Urothelium cell line (cell line): Measurements from ENCODE around the gene KRTAP5-9.
"Not testable (repeated sequence)": the region's sequence is repeated elsewhere in the genome, so short reads cannot be mapped to it uniquely, and the experiment has no call there.

Experiments used
- DNase-seq: peaks from one replicate; pipeline ENCODE4 v3.0.0; 2011; ENCODE audit warnings: low spot score, mixed read lengths
- FAIRE-seq: peaks from 2 replicates; lab custom pipeline; 2011; peaks lifted over from hg19 to GRCh38; lab: Jason Lieb, UNC

Gene KRTAP5-9

DNA sequence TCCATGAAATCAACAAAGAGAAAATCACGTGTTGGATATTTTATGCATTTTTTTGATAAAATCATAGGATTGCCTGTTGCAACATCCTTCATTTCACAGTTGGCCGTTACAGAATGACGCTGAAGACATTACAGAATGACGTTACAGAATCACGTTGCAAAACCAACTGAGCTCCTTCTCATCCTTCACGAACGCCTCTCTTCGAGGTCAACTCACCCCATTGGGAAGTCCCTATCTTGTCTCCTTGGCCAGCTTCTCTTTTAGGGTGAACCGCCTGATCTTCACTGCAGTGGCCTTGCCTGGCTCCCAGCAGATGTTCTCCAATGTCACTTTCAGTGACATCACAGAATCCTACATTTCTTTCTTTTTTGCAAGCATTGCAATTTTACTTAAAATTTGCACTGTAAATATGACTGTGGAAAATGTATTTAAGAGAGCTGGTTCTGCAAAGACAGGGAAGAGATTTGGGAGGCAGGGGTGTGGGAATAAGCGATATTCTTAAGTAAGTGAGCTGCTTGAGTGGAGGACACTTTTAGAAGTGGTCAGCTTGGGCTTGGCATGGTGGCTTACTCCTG, 16.1 kb upstream of the KRTAP5-9 start:
- no peak for FAIRE-seq

DNA sequence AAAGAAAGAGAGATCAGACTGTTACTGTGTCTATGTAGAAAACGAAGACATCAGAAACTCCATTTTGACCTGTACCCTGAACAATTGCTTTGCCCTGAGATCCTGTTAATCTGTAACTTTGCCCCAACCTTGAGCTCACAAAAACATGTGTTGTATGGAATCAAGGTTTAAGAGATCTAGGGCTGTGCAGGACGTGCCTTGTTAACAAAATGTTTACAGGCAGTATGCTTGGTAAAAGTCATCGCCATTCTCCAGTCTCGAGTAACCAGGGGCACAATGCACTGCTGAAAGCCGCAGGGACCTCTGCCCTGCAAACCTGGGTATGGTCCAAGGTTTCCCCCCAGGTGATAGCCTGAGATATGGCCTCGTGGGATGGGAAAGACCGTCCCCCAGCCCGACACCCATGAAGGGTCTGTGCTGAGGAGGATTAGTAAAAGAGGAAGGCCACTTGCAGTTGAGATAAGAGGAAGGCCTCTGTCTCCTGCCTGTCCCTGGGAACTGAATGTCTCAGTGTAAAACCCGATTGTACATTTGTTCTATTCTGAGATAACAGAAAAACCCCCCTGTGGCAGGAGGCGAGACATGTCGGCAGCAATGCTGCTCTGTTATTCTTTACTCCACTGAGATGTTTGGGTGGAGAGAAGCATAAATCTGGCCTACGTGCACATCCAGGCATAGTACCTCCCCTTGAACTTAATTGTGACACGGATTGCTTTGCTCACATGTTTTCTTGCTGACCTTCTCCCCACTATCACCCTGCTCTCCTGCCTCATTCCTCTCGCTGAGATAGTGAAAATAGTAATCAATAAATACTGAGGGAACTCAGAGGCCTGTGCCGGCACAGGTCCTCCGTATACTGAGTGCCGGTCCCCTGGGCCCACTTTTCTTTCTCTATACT, 13.3 kb upstream of the KRTAP5-9 start:
- not testable (repeated sequence) for FAIRE-seq, DNase-seq

More for the DNA sequence above, 16.1 kb upstream of the KRTAP5-9 start:
- DNase-seq = no peak

DNA sequence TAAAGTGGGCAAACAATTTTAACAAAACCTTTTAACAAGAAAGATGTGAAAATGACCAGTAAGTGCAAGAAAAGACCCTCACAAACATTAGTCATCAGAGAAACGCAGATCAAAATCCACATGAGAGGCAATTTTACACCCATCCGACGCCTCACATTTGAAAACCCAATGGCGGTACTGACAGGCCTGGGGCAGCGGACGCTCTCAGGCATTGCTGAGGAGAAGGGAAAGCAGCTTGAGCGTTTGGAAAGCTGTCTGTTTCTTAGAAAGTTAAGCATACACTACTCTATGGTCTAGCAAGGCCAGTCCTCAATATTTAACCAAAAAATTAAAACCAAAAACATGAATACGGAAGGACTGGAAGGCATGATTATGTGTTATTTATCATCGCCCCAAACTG, 12.4 kb upstream of the KRTAP5-9 start:
- no peak for FAIRE-seq

DNA sequence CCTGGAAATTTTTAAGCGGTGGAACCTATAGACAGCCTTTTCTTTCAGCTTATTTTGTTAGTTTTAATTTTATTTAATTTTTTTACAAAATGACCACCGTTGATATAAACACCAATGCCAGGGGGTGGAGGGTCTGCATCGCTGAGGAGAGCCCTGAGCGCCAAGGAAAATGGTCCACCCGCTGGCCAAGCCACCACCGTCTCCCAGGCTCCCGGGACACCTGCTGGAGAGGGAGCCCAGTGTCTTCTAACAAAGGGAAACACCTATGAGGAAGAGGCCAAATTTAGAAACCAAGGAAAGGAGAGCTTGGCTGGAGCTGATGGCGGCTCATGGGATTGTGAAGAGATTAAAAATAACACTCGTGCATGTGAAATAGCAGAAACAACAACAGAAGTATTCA, 10.7 kb upstream of the KRTAP5-9 start:
- no peak for FAIRE-seq
- no peak for DNase-seq

More for the DNA sequence above, 12.4 kb upstream of the KRTAP5-9 start:
- no peak for DNase-seq

DNA sequence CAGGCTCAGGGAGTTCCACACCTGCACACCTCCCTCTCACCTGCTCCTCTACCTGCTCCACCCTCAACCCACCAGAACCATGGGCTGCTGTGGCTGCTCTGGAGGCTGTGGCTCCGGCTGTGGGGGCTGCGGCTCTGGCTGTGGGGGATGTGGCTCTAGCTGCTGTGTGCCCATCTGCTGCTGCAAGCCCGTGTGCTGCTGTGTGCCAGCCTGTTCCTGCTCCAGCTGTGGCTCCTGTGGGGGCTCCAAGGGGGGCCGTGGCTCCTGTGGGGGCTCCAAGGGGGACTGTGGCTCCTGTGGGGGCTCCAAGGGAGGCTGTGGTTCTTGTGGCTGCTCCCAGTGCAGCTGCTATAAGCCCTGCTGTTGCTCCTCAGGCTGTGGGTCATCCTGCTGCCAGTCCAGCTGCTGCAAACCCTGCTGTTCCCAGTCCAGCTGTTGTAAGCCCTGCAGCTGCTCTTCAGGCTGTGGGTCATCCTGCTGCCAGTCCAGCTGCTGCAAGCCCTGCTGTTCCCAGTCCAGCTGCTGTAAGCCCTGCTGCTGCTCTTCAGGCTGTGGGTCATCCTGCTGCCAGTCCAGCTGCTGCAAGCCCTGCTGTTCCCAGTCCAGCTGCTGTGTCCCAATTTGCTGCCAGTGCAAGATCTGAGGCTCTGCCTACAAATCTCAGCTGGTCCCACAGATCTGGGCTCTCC, 10.1 kb upstream of the KRTAP5-9 start, which contains the start of gene KRTAP5-8:
Gene KRTAP5-8, plus strand, starts transcription at position 49 of the 689 bp plus-strand sequence. Its CDS starts 31 bp downstream, at position 80.
- FAIRE-seq, DNase-seq: not testable (repeated sequence)

DNA sequence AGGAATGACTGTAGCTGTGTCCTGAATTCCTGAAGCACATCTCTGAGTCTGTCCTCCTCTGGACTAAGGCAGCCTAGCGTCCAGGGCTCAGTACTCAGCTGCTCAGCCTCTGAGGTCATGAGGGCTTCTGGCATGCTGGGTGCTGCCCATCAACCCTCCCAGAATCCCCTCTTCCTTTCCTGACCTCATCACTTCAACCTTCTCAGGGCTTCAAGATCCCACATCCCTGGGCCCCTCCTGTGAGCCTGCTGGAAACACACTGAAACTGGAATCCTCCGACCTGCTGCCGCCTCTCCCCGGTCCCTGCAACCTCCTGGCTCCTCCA, 9.6 kb upstream of the KRTAP5-9 start:
- FAIRE-seq = no peak
- no peak for DNase-seq

DNA sequence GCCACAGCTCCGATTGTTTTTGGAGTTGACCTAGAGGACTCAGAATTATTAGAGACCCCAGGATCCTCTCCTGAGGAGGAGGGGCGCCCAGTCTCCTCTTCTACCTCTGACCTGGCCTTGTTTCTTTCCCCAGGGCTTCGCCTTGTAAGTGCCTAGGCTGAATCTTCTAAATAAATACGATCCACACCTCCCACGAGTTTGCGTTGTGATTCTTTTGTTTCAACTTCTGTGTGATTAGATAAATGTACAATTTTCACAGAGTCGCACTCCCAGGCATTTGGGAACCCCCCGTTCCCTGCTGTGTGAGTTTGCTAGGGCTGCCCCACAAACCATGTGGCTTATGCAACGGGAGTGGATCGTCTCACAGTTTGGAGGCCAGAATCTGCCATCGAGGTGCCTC, 9.2 kb upstream of the KRTAP5-9 start:
- FAIRE-seq (no peak), DNase-seq (no peak)

DNA sequence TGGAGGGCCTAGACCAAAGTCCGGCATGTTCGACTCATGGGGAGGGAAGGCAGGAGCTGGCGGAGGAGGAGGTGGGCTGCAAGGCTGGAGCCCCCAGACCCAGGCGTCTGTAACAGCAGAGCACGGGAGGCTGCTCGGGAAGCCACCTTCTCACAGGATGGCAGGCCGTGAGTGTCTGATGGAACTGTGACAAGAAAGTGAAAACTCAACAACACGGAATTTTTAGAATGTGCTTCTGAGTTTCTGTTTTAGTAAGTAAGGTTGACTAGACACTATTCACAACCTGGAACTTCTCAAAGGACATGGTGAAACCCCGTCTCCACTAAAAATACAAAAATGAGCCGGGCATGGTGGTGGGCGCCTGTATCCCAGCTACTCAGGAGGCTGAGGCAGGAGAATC, 8.2 kb upstream of the KRTAP5-9 start:
- DNase-seq, FAIRE-seq: not testable (repeated sequence)

DNA sequence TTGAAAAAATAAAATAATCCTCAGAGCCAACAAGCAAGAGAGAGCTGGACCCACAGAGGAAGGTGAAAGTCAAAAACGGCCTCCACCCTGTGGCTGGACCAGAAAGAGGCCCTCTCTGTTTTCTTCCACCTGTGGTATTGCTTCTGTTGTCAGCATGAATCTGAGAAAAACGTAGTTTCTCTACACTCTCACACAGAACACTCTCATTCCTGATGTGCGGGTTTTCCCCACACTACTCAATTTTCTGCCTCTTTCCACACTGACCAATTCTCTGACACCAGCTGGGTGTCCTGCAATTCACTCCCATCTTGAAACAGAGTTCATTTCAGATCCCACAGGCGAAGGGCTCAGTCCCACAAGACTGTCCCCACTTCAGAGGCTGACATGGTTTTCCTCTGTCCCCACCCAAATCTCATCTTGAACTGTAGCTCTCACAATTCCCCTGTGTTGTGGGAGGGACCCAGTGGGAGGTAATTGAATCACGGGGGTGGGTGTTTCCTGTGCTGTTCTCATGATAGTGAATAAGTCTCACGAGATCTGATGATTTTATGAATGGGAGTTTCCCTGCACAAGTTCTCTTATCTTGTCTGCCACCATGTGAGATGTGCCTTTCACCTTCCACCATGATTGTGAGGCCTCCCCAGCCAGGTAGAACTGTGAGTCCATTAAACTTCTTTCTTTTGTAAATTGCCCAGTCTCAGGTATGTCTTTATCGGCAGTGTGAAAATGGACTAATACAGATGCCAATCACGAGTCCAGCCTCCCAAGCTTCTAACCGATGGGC, 7.5 kb upstream of the KRTAP5-9 start:
- DNase-seq, FAIRE-seq: not testable (repeated sequence)

DNA sequence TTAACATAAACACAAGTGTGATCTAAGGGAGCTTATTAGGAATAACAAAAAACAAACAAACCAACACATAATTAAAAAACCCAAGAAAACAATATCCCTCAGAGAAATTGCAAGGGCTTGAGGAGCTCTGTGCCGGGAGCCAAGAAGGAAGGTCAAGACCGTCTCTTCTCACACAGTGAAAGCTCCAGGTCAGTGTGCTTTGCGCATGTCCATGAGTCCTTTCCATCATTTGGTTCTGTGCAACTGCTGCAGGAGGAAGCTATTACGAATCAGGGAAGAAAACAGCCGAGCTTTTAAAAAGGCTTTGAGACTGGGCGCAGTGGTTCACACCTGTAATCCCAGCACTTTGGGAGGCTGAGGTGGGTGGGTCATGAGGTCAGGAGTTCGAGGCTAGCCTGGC, 5.8 kb upstream of the KRTAP5-9 start:
- DNase-seq (no peak), FAIRE-seq (no peak)

DNA sequence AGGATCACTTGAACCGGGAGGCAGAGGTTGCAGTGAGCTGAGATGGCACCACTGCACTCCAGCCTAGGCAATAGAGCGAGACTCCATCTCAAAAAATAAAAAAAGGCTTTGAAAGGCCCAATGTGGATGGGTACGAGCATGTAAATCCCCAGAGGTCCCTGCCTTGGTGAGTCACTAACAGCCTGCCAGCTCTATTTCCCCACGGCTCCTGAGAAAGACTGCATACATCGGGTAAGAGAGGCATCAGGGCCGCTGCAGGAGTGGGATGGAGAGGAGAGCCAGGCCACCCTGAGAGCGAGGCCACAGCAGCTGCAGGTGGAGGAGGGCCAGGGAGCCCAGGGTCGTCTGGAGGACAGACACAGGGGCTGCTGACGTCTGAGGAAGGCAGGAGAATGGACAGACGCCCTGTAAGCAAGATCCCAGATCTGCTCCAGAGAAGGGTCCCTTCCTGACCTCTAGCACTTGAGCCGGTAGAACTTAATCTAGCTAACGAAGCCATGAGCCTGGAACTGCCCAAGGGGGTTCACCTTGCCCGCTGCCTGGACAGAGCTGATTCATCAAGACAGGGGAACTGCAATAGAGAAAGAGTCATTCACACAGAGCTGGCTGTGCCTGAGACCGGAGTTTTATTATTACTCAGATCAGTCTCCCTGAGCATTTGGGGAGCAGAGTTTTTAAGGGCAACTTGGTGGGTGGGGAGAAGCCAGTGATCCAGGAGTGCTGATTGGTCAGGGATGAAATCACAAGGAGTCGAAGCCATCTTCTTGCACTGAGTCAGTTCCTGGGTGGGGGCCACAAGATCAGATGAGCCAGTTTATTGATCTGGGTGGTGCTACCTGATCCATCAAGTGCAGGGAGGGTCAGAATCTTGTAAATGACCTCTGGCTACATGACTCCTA, 5.1 kb upstream of the KRTAP5-9 start:
- DNase-seq (no peak), FAIRE-seq (no peak)

DNA sequence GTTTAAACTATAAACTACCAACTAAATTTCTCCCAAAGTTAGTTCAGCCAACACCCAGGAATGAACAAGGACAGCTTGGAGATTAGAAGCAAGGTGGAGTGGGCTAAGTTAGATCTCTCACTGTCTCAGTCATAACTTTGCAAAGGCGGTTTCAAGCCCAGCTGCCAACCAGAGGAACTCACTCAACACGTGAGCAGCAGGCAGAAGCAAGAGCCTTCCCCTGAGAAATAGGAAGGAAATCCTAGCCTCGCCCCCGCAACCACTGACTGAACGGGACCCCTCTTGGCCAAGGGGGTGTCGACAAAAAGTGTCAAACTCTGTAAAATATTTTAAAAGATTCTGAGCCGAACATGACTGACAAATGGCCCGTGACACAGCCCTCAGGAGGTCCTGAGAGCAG, 4.4 kb upstream of the KRTAP5-9 start:
- no peak for FAIRE-seq
- no peak for DNase-seq

DNA sequence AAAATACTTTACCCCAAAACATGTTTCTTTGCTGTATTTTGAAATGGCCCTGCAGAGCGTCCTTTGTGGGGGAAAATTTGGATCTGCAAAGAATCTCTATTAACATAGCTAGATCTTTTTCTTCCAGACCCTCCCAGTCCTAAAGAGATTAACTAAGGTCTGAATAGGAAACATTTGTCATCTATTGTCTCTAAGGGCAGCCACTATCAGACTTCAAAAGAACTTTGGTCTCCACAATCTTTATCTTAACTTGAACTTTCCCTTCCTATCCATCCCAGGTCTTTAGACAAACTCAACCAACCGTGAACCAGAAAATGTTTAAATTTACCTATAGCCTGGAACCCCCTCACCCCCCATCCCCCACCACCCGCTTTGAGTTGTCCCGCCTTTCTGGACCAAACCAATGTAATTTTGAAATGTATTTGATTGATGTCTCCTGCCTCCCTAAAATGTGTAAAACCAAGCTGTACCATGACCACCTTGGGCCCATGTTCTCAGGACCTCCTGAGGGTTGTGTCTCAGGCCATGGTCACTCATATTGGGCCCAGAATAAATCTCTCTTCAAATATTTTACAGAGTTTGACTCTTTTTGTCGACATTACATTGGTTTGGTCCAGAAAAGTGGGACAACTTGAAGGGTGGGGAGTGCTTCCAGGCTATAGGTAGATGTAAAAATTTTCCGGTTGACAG, 3.5 kb upstream of the KRTAP5-9 start:
- FAIRE-seq (no peak), DNase-seq (no peak)

DNA sequence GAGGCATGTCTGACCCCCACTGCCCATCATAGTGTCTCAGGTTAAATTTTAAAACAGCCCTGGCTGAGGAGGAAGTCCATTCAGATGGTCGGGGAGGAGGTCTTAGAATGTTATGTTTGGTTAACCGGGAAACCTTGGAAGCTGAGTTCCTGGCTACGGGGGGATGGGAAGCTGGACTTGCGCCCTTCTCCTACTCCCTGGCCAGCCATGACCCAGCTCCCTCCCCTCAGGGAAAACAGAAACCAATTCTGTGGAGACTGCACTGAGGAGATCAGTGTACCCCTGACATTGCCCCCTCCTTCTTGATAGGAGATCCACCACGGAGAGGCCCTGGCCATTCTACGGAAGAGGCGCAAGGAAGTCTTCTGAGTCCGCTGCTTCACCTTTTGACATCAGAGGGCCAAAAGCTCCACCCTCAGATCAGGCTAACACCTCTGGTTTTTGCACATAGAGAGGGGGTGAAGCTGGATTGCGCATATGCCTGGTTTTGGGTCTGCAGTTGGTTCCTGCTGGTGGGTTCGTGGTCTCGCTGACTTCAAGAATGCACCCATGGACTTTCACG, 2.7 kb upstream of the KRTAP5-9 start:
- DNase-seq = no peak
- no peak for FAIRE-seq

DNA sequence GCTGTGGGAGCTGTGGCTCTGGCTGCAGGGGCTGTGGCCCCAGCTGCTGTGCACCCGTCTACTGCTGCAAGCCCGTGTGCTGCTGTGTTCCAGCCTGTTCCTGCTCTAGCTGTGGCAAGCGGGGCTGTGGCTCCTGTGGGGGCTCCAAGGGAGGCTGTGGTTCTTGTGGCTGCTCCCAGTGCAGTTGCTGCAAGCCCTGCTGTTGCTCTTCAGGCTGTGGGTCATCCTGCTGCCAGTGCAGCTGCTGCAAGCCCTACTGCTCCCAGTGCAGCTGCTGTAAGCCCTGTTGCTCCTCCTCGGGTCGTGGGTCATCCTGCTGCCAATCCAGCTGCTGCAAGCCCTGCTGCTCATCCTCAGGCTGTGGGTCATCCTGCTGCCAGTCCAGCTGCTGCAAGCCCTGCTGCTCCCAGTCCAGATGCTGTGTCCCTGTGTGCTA, 514 bp downstream of the KRTAP5-9 start:
- FAIRE-seq = no peak
- DNase-seq = no peak

DNA sequence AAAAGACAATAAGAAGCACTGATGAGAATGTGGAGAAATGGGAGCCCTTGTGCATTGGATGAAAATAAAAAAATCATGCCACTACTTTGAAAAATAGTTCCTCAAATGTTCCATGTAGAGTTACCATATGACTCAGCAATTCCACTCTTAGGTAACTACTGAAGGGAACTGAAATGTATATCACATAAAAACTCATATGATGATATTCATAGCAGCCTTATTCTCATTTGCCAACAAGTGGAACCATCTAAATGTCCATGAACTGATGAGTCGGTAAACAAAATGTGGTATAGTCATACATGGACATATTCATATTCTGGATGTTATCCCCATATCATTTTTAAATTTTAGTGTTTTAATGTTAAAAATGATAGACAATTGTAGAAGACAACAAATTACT, 3.5 kb downstream of the KRTAP5-9 start:
- DNase-seq (no peak), FAIRE-seq (no peak)

DNA sequence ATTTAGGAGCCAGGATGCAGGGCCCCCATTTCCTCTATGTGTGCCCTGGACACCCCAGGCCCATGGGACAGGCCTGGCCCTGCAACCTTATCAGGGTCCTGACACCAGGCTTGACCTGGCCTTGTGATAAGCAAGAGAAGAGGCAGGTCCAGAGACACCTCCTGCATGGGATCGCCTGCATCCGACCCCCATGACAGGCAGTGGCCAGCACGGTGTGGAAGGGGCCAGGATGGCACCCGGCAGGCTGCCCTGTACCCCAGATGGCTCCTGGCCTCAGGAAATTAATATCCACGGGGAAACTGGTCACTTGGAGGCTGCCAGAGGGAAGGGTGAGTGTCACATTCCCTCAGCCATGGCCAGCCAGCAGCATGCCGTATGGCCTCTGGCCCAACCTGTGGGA, 6.8 kb downstream of the KRTAP5-9 start:
- FAIRE-seq (no peak), DNase-seq (no peak)

DNA sequence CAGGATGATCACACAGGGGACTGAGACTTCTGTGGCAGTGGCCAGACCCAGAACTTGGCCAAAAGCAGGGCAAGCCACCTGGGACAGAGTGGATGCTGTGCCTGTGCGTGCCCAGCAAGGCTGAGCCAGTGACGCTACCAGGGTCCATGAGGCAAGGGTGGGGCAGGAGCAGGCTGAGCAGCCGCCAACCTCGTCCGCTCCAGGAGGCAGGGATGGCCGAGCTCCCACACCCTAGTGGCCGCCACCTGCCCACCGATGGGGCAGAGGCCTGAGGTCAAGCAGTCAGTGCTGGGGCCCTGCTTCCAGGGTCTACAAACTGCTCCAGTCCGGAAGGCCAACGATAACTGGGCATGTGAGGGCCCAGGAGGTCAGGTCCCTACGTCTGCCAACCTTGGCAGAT, 7.3 kb downstream of the KRTAP5-9 start:
- no peak for DNase-seq
- FAIRE-seq = no peak

DNA sequence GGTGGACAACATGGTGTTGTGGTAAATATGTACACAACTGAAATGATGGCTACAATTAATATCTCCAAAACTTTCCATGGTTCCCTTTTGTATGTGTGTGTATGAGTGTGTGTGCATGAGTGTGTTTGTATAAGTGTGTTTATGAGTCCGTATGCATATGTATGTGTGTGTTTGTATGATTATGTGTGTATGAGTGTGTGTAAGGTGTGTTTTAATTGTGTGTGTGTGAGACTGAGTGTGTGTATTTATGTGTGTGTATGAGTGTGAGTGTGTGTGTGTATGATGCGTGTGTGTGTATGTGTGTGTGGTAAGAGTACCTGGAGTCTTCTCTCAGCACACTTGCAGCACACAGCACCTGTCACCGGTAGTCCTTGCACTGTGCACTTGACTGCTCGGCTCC, 7.8 kb downstream of the KRTAP5-9 start:
- no peak for DNase-seq
- no peak for FAIRE-seq
